ENCODE results near the gene RBM7.

RBM7 gene

DNA sequence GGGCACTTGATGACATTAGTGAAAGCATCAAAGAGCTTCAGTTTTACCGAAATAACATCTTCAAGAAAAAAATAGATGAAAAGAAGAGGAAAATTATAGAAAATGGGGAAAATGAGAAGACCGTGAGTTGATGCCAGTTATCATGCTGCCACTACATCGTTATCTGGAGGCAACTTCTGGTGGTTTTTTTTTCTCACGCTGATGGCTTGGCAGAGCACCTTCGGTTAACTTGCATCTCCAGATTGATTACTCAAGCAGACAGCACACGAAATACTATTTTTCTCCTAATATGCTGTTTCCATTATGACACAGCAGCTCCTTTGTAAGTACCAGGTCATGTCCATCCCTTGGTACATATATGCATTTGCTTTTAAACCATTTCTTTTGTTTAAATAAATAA is 49.4 kb downstream of the RBM7 start:
- DNase-seq, result no peak

DNA sequence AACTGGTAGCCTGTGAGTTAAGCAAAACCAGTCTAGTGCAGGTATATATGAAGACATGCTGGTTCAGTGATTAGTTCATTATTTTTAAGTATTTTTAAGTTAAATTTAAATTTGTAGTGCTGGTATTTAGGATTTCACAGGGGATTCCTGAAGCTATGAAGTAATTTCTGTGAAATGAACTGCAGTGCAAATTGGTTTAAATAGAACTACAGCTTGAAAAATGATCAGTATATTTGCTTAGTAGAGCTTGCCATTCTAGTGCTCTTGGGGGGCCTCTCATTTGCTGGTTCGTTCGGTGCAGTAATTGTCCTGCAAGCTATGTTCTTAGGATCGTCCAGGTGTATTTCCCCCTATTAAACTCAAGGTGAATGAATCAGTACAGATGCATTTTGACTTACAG is 51.9 kb downstream of the RBM7 start:
- DNase-seq, result no peak

Measured in CD4-positive, alpha-beta T cell treated with Interleukin-17A for 4 hours (primary cell).